ENCODE measurements around the gene GLT8D2.

DNA sequence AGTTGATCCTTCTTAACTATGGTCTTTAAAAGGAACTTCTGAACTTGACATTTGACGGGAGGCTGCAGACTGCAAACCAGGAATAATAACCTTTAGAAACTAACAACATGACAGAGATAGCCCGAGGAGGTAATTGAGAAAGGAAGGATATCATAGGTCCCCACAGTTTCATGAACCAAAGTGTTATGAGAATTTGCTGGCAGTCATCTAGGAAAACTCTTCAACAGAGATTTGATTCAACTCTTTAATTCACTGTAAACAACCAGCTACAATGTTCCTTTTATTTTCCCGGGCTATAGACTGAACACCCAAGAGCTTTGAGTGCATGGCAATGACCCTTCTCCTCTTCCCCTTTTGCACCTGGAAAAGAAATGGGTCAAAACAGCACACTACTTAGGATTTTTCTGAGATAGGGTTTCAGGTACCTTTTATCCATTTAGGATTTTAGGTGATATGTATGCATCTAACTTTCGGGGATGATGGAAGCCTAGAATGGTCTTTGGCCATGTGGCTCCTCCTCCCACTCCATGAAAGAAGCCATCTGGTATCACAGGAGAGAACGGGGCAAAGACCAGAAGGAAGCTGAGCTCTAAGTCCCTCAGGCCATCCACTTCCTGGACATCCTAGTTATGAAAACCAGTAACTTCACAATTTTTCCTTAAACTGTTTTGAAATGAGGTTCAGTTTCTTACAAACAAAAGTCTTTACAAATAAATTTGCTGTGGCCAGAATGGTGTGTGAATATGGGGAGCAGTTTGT, 23.0 kb downstream of the GLT8D2 start:
- TF ChIP-seq, protein P1, sequence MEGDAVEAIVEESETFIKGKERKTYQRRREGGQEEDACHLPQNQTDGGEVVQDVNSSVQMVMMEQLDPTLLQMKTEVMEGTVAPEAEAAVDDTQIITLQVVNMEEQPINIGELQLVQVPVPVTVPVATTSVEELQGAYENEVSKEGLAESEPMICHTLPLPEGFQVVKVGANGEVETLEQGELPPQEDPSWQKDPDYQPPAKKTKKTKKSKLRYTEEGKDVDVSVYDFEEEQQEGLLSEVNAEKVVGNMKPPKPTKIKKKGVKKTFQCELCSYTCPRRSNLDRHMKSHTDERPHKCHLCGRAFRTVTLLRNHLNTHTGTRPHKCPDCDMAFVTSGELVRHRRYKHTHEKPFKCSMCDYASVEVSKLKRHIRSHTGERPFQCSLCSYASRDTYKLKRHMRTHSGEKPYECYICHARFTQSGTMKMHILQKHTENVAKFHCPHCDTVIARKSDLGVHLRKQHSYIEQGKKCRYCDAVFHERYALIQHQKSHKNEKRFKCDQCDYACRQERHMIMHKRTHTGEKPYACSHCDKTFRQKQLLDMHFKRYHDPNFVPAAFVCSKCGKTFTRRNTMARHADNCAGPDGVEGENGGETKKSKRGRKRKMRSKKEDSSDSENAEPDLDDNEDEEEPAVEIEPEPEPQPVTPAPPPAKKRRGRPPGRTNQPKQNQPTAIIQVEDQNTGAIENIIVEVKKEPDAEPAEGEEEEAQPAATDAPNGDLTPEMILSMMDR (IDR thresholded peaks at IDR 0.05; ENCODE audit: insufficient read depth, low read length), result no peak
- TF ChIP-seq, protein P2, sequence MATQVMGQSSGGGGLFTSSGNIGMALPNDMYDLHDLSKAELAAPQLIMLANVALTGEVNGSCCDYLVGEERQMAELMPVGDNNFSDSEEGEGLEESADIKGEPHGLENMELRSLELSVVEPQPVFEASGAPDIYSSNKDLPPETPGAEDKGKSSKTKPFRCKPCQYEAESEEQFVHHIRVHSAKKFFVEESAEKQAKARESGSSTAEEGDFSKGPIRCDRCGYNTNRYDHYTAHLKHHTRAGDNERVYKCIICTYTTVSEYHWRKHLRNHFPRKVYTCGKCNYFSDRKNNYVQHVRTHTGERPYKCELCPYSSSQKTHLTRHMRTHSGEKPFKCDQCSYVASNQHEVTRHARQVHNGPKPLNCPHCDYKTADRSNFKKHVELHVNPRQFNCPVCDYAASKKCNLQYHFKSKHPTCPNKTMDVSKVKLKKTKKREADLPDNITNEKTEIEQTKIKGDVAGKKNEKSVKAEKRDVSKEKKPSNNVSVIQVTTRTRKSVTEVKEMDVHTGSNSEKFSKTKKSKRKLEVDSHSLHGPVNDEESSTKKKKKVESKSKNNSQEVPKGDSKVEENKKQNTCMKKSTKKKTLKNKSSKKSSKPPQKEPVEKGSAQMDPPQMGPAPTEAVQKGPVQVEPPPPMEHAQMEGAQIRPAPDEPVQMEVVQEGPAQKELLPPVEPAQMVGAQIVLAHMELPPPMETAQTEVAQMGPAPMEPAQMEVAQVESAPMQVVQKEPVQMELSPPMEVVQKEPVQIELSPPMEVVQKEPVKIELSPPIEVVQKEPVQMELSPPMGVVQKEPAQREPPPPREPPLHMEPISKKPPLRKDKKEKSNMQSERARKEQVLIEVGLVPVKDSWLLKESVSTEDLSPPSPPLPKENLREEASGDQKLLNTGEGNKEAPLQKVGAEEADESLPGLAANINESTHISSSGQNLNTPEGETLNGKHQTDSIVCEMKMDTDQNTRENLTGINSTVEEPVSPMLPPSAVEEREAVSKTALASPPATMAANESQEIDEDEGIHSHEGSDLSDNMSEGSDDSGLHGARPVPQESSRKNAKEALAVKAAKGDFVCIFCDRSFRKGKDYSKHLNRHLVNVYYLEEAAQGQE (IDR thresholded peaks at IDR 0.05; ENCODE audit: insufficient replicate concordance, low read depth), result no peak
